Progenitor cell of endocrine pancreas (in vitro differentiated cells): ENCODE measurements around the gene EYS. TPM values are rescaled to one million over a fixed set of nuclear protein-coding genes. Genes with fewer than 3 reads are reported as not detected.

Experiments used
- DNase-seq: peaks from one replicate; pipeline ENCODE4 v3.0.0; 2021; ENCODE audit warnings: low spot score; ENCODE audit not compliant: unreplicated experiment
- H3K27ac Mint-ChIP-seq: 2 replicates; pipeline ENCODE4 v1.8.0; 2021; ENCODE audit warnings: mild to moderate bottlenecking, moderate library complexity, mixed read lengths
- H3K27me3 Mint-ChIP-seq: 2 replicates; pipeline ENCODE4 v1.8.0; 2021; ENCODE audit warnings: mixed read lengths
- H3K36me3 Mint-ChIP-seq: 2 replicates; pipeline ENCODE4 v1.8.0; 2022; ENCODE audit warnings: mixed read lengths; ENCODE audit not compliant: insufficient read depth
- H3K4me1 Mint-ChIP-seq: 2 replicates; pipeline ENCODE4 v1.8.0; 2021; ENCODE audit warnings: low read depth, mixed read lengths
- H3K4me3 Mint-ChIP-seq: 2 replicates; pipeline ENCODE4 v1.8.0; 2021; ENCODE audit warnings: low read depth, mild to moderate bottlenecking, moderate library complexity, mixed read lengths
- H3K9me3 Mint-ChIP-seq: 2 replicates; pipeline ENCODE4 v1.8.0; 2021; ENCODE audit warnings: low read depth, mixed read lengths
- CTCF ChIP-seq: fragments of 200-600 bp; sonication (generic); IDR thresholded peaks from one replicate; pipeline ENCODE4 v1.5.0; 2021; ENCODE audit warnings: antibody characterized with exemption, mild to moderate bottlenecking; ENCODE audit not compliant: unreplicated experiment
- total RNA-seq: library from RNA; stranded (reverse); gene quantifications from 2 replicates; pipeline ENCODE4 v1.2.1, GENCODE V29; 2021

Gene EYS
- total RNA-seq, 1 donor from 2014 or later: 0.46 TPM

GRCh38 chr6:65469650-65470049 is 237.4 kb downstream of the EYS start:
- H3K4me3 Mint-ChIP-seq: no peak overlapping the region
- no peaks in the 10 kb centered on the region for H3K9me3 Mint-ChIP-seq
- H3K27me3 Mint-ChIP-seq: no peaks in the 10 kb centered on the region
- no peak overlapping the region for H3K27ac Mint-ChIP-seq
- no peaks in the 10 kb centered on the region for H3K4me1 Mint-ChIP-seq
- H3K36me3 Mint-ChIP-seq: no peaks in the 10 kb centered on the region
- TF ChIP-seq CTCF: no peak
- DNase-seq: no peak

GRCh38 chr6:65468307-65468706 is 238.7 kb downstream of the EYS start:
- no peak overlapping the region for H3K27ac Mint-ChIP-seq
- no peak for DNase-seq

GRCh38 chr6:65461121-65461520 is 245.9 kb downstream of the EYS start:
- Mint-ChIP-seq H3K9me3 (no peaks in the 10 kb centered on the region), H3K4me1 (no peaks in the 10 kb centered on the region), H3K27me3 (no peaks in the 10 kb centered on the region), H3K4me3 (no peak overlapping the region), H3K27ac (no peak overlapping the region), H3K36me3 (no peaks in the 10 kb centered on the region)
- TF ChIP-seq CTCF: no peak
- DNase-seq: no peak

More at GRCh38 chr6:65468307-65468706, 238.7 kb downstream of the EYS start:
- H3K36me3 Mint-ChIP-seq: no peaks in the 10 kb centered on the region
- H3K4me1 Mint-ChIP-seq: no peaks in the 10 kb centered on the region
- H3K4me3 Mint-ChIP-seq: no peak overlapping the region
- no peak for TF ChIP-seq CTCF
- no peaks in the 10 kb centered on the region for H3K9me3 Mint-ChIP-seq
- H3K27me3 Mint-ChIP-seq: no peaks in the 10 kb centered on the region

GRCh38 chr6:65452333-65452732 is 254.7 kb downstream of the EYS start:
- TF ChIP-seq CTCF: no peak
- H3K36me3 Mint-ChIP-seq: no peaks in the 10 kb centered on the region
- no peaks in the 10 kb centered on the region for H3K27me3 Mint-ChIP-seq
- peaks cover 11% of the 10 kb centered on the region for H3K9me3 Mint-ChIP-seq
- H3K4me3 Mint-ChIP-seq: no peak overlapping the region
- no peak overlapping the region for H3K27ac Mint-ChIP-seq
- DNase-seq: no peak
- peaks cover 5% of the 10 kb centered on the region for H3K4me1 Mint-ChIP-seq

- Mint-ChIP-seq H3K27ac (no peak overlapping the region), H3K4me1 (peaks cover 7% of the 10 kb centered on the region), H3K27me3 (no peaks in the 10 kb centered on the region), H3K9me3 (peaks cover 7% of the 10 kb centered on the region), H3K36me3 (no peaks in the 10 kb centered on the region), H3K4me3 (no peak overlapping the region)
- TF ChIP-seq CTCF: no peak
- DNase-seq: no peak
Observed at GRCh38 chr6:65450451-65450850, 256.6 kb downstream of the EYS start.
